GM19240 (cell line): ENCODE data around the gene HNRNPC.
"Not testable (repeated sequence)": the region's sequence is repeated elsewhere in the genome, so short reads cannot be mapped to it uniquely, and the experiment has no call there.

Source experiments
- DNase-seq: peaks from one replicate; pipeline ENCODE4 v3.0.0; 2011; ENCODE audit warnings: low spot score; ENCODE audit not compliant: insufficient read length

Gene HNRNPC

DNA sequence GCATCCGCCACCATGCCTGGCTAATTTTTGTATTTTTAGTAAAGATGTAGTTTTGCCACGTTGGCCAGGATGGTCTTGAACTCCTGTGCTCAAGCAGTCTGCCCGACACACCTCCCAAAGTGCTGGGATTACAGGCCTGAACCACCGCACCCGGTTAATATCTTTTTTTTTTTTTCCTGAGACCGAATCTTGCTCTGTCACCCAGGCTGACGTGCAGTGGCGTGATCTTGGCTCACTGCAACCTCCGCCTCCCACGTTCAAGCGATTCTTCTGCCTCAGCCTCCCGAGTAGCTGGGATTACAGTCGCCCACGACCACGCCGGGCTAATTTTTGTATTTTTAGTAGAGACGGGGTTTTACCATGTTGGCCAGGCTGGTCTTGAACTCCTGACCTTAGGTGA lies 3.4 kb upstream of the HNRNPC start:
- not testable (repeated sequence) for DNase-seq

DNA sequence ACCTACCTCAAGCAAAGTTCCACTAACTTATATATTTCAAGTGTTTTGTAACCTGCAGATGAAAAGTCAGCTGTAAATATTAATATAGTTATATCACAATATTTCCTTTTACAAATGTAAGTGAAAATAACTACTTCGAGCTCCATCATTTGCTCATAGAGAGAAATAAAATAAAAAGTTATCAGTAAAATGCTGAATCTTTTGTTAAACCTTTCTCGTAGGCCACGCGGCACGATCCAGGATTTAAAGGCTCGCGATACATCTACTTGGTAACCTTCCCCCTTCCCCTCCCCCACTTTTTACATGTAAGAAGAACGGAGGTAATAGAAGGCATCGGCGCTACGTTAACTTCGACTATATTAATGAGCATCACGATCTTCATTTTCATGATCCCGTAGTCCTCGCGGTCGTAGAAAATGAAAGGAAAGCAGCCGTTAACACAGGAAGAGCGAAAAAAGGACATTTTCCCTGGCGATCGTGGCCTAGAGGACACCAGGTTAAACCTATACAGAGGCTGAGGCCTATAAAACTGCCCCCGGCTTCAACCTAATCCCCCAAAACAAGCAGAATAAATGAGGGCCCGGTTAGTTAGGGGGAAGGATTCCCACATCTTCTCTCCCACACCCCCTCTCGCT lies 508 bp downstream of the HNRNPC start:
- no peak for DNase-seq

DNA sequence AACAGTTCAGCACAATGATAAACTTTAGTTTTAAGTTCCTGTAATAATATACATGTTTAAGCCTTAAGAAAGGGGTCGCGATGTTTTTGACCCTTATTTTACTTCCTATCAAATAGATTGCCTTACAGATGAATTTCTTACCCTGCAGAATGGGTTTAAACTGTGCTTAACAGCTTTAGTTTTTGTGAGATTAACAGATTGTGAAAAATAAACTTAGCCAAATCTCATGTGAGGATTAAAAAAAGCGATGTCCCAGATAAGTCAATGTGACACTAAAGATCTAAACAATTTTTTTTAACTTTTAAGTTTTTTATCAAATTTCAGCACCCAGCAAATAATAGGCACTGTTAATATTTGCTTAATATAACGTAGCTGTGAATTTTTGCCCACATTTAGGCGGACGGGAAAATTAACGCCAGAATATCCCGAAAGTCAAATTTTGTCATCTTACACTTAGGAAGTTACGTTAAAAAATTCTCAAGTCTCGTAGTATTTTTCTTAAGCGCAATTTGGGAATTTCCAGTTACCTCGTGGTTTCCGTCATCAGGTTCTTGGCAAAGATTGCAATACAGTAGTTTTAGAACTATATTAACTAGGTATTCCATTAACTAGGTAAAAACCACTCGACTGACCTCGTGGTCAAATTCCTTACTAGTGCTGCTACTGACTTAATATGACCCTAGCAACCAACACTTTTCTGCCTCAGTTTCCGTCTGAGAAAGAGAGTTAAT lies 1.2 kb downstream of the HNRNPC start:
- DNase-seq: no peak

GRCh38 chr14:21267431-21267845 lies 1.8 kb downstream of the HNRNPC start:
- DNase-seq: no peak

- DNase-seq: peak; percentile 7
Observed at GRCh38 chr14:21264025-21264801, 5.0 kb downstream of the HNRNPC start.

DNA sequence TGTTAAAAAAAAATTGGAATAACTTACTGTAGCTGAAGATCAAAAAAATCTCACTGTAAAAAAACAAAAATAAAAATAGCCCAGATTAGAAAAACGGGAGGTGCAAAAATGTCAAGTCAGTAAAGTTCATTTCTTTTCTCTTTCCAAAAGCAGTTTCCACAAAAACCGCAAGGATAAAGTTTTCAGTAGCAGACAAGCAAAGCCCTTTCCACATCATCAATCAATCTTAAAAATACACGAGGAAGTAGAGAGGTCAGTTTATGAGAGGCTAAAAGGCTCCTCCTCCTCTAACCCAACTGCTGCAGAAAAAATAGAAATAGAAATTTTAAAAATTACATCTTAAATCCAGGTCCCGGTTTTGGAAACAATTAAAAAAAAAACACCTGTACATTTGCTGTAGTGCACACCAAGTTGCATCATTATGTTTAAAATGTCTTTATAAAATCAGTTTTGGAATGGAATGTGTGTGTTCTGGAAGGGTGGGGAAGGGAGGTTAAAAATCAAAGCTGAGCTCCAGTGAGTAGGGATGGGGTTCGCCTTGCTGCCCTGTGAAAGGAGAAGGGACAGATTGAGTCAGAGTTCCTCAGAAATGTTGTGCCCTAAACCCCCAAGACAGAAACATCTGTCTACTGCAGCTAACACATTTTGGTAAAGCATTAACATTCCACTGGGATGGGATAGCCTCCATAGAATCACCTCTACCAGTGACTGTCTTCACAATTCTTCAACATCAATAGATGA lies 5.8 kb downstream of the HNRNPC start:
- DNase-seq: no peak

DNA sequence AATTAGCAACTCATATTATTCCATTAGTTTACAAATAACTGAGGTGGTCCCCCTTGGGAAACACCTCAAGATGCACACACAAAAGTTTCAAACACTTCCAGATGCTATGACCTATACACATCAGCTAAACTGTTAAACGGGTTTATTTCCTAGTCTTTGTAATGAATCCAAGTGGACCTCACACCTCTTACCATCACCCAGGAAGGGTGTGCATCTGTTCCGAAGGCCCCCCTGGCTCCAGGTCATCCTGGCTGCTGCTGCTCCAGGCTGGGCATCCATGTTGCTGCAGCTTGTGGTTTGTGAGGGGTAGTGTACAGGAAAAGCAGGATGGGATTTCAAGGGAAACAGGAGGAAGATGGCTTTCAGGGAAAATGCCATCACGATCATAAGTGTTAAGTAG lies 6.8 kb downstream of the HNRNPC start:
- DNase-seq: no peak

- DNase-seq: no peak
Observed at GRCh38 chr14:21261824-21262223, 7.4 kb downstream of the HNRNPC start.

DNA sequence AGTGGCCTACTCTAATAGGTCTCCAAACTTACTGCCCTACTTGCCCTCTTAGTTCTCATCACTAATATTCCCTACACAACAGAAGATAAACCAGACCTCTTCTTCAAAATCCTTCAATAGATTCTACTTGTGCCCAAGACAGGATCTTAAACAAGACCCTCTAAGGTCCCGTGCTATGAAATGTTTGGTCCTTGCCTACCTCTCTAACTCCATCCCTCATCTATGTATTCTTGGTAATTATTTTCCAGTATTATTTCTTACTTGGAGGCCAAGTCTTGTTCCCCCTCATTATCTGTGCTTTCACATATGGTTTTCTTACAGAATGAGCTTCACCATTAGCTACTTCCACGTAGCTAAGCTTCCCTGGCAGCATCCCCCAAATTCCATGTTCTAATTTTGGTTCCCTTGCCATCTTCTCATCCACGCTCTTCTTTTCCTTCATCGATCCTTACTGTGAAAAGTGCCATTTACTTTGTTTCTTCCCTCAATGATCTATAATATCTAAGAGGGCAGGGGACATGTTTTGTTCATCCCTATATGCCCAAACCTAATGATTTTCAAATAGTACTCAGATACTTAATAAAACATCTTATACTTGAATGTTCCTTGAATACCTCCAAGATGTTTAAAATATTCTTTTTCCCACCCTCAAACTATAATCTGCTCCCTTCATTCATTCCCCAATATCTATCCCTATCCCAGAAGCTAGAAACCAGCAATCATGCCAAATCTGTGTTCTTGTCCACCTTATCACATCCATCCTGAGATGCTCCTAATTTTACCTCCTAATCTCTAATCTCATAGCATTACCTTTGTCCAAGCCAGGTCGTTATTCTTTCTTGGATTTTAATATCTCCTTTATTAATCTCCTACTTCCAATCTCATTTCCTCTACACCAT lies 10.1 kb downstream of the HNRNPC start:
- DNase-seq: no peak

DNA sequence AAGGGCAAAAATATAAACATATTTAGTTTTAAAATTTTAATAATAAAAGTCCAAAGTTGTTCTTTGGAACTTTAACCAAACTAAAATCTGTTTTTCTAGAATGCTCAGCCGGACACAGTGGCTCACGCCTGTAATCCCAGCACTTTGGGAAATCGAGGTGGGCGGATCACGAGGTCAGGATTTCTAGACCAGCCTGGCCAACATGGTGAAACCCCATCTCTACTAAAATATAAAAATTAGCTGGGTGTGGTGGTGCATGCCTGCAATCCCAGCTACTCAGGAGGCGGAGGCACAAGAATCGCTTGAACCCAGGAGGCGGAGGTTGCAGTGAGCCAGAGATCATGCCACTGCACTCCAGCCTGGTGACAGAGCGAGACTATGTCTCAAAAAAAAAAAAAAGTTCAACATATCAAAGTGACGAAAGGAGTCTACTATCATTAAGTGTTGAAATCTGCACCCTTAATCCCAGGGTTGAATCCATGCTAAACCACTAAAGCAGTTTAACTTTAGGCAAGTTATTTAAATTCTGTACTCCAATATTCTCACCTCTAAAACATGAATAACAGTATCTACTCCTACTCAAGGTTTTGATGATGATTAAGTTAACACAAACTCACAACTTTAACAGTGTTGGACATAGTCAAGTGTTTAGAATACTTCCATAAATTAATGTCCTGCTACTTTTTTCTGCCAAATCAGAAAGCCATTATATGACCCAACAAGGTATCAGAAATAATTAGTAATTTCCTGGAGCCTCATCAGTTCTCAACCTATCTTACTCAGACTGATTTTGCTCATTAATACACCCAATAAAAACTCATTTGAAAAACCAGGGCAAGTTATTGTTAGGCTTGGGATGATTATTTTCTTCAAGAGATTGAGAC lies 11.0 kb downstream of the HNRNPC start:
- no peak for DNase-seq

- no peak for DNase-seq
Observed at GRCh38 chr14:21257394-21257909, 11.8 kb downstream of the HNRNPC start.

DNA sequence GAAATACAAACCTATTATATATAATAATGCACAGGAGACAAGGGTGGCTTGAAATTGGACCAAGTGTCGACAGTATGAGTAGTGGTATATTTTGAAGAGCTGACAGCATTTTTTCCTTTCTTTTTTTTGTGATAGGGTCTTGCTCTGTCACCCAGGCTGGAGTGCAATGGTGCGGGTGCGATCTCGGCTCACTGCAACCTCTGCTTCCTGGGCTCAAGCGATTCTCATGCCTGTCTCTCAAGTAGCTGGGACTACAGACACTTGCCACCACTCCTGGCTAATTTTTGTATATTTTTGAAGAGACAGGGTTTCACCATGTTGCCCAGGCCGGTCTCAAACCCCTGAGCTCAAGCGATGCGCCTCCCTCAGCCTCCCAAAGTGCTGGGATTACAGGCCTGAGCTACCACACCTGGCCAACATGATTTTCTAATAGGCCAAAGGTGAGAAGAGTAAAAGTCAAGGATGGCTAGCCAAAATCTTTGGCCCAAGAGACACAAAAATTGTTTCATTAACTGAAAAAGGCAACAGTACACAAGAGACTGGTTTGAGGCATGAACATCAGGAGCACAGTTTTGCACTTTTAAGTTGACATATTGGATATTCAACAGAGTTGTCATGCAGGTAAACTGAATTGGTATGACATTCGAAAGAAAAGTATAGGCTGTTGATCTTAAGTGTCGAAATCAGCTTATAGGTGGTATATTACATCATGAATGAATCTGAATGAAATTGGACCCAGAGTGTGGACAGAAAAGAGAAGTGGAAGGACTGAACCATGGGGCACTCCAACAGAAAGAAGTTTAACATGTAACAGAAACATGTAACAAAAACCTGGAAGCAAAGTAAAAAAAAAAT lies 12.5 kb downstream of the HNRNPC start:
- DNase-seq: no peak

DNA sequence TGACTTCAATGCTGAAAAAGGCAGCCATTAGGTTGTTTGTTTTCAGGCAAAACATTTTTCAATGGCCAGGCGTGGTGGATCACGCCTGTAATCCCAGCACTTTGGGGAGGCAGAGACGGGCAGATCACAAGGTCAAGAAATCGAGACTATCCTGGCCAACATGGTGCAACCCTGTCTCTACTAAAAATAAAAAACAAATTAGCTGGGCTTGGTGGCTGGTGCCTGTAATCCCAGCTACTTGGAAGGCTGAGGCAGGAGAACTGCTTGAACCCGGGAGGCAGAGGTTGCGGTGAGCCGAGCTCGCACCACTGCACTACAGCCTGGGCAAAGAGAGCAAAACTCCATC lies 13.2 kb downstream of the HNRNPC start:
- DNase-seq: not testable (repeated sequence)

- no peak for DNase-seq
Observed at GRCh38 chr14:21255385-21256101, 13.7 kb downstream of the HNRNPC start.

- no peak for DNase-seq
Observed at GRCh38 chr14:21252149-21252548, 17.1 kb downstream of the HNRNPC start.

- no peak for DNase-seq
Observed at GRCh38 chr14:21251215-21251614, 18.0 kb downstream of the HNRNPC start.

DNA sequence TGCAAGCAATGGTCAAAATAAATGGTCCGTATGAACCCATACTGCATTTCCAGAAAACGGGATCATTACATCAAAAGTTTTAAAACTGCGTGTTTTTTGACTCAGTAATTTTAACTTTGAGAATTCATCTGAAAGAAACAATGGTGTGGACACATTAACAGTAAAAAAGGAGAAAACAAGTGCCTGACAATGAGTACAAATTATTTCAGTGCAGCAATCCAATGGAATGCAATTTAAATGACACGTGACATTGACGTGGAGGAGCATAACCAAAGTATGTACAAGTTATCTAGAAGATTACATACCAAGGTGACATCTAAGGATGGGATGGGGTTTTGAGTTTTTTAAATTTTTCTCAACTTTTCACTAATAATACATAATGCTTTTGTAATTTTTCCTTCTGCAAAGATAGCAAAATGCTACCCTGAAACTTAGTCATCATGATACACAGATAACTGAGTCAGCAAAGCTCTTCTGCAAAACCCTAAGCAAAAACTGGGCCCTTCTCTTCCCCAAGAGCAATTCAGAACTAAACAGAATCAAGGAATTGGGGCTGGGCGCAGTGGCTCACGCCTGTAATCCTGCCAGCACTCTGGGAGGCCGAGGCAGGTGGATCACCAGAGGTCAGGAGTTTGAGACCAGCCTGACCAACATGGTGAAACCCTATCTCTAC lies 20.4 kb downstream of the HNRNPC start:
- no peak for DNase-seq
